Kidney tubule cell (primary cell): ENCODE measurements around the gene SLTM.
"Not testable (repeated sequence)": the region's sequence is repeated elsewhere in the genome, so short reads cannot be mapped to it uniquely, and the experiment has no call there.

Source experiments
- DNase-seq: peaks from one replicate; pipeline ENCODE4 v3.0.0-alpha.2; 2018; ENCODE audit warnings: low spot score

The SLTM gene

GRCh38 chr15:58926823-58927222, 6.7 kb downstream of the SLTM start:
- DNase-seq: no peak

- DNase-seq: no peak
These were observed 9.2 kb downstream of the SLTM start for GRCh38 chr15:58924327-58924726.

GRCh38 chr15:58923696-58924300, 9.7 kb downstream of the SLTM start:
- DNase-seq: no peak

GRCh38 chr15:58923284-58923683, 10.2 kb downstream of the SLTM start:
- no peak for DNase-seq

- DNase-seq: no peak
These were observed 12.2 kb downstream of the SLTM start for GRCh38 chr15:58921267-58921790.

- not testable (repeated sequence) for DNase-seq
These were observed 13.0 kb downstream of the SLTM start for GRCh38 chr15:58920447-58920846.

GRCh38 chr15:58919232-58919631, 14.2 kb downstream of the SLTM start:
- DNase-seq: no peak

GRCh38 chr15:58918239-58918638, 15.2 kb downstream of the SLTM start:
- DNase-seq: peak; percentile 90

GRCh38 chr15:58917613-58918129, 15.8 kb downstream of the SLTM start:
- peak; percentile 43 for DNase-seq

GRCh38 chr15:58916962-58917361, 16.5 kb downstream of the SLTM start:
- no peak for DNase-seq

- DNase-seq: no peak
These were observed 23.0 kb downstream of the SLTM start for GRCh38 chr15:58910456-58910855.

- no peak for DNase-seq
These were observed 23.9 kb downstream of the SLTM start for GRCh38 chr15:58909616-58910015.

- no peak for DNase-seq
These were observed 24.7 kb downstream of the SLTM start for GRCh38 chr15:58908550-58909309.

GRCh38 chr15:58900631-58901030, 32.8 kb downstream of the SLTM start:
- DNase-seq: no peak

GRCh38 chr15:58898150-58898680, 35.3 kb downstream of the SLTM start:
- no peak for DNase-seq

GRCh38 chr15:58889363-58889762, 44.1 kb downstream of the SLTM start:
- DNase-seq: peak; percentile 10

- DNase-seq: no peak
These were observed 46.6 kb downstream of the SLTM start for GRCh38 chr15:58886921-58887320.

GRCh38 chr15:58883926-58884325, 49.6 kb downstream of the SLTM start:
- not testable (repeated sequence) for DNase-seq

GRCh38 chr15:58882243-58882642, 51.2 kb downstream of the SLTM start:
- no peak for DNase-seq

GRCh38 chr15:58880320-58880719, 53.2 kb downstream of the SLTM start:
- DNase-seq: no peak

- no peak for DNase-seq
These were observed 55.3 kb downstream of the SLTM start for GRCh38 chr15:58877999-58878825.
